ENCODE data around the gene POC1A.

Gene POC1A

DNA sequence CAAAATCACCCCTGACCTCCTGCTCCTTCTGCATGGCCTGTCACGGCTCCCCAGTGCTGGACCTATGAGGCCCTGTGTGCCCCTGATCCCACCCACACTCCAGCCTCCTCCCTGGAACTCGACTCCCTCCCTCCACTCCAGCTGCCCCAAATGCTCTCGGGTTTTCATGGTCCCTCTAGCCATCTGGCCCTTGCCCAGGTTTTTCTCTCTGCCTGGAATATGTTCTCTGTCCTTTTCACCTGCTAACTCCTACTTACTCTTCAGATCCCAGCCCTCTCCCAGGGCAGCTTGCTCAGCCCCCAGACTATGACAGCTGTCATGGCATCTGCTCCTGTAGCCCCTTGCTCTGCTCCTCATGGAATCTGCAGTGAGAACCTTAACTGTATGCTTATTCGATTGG is 128.2 kb downstream of the POC1A start:
- no peak for DNase-seq (ENCODE audit: low spot score)

- no peak for DNase-seq (ENCODE audit: low spot score)
Observed at GRCh38 chr3:52025453-52025852, 128.8 kb downstream of the POC1A start.

Data from hematopoietic multipotent progenitor cell treated with erythropoietin and hydrocortisone succinate and interleukin-3 and kit ligand, for 17 days (in vitro differentiated cells).